DOHH2 (cell line): ENCODE results near the gene HSD17B12.

Experiments used
- H3F3A ChIP-seq: fragments of 200-600 bp; sonication (generic), shearing (Covaris generic); 2 replicates; pipeline ENCODE4 v1.6.0; 2016; ENCODE audit warnings: antibody characterized with exemption, mild to moderate bottlenecking; ENCODE audit not compliant: control insufficient read depth, insufficient read depth
- H3K27ac ChIP-seq: fragments of 200-600 bp; sonication (generic); 2 replicates; pipeline ENCODE4 v1.5.1; 2014; ENCODE audit warnings: low read depth, mild to moderate bottlenecking, low read length, moderate library complexity
- H3K27me3 ChIP-seq: fragments of 200-600 bp; sonication (generic); 2 replicates; pipeline ENCODE4 v1.6.1; 2014; ENCODE audit warnings: mild to moderate bottlenecking, low read length, mixed read lengths; ENCODE audit not compliant: control insufficient read depth
- H3K36me3 ChIP-seq: fragments of 200-600 bp; sonication (generic); 2 replicates; pipeline ENCODE4 v1.6.1; 2014; ENCODE audit warnings: mild to moderate bottlenecking, low read length, moderate library complexity, mixed read lengths; ENCODE audit not compliant: control insufficient read depth
- H3K4me1 ChIP-seq: fragments of 200-600 bp; sonication (generic); 2 replicates; pipeline ENCODE4 v1.6.1; 2014; ENCODE audit warnings: mild to moderate bottlenecking, low read length, mixed read lengths; ENCODE audit not compliant: control insufficient read depth
- H3K4me2 ChIP-seq: fragments of 200-600 bp; sonication (generic); 2 replicates; pipeline ENCODE4 v1.6.0; 2014; ENCODE audit warnings: mild to moderate bottlenecking, low read length, moderate library complexity
- H3K4me3 ChIP-seq: fragments of 200-600 bp; sonication (generic); 2 replicates; pipeline ENCODE4 v1.5.1; 2014; ENCODE audit warnings: mild to moderate bottlenecking, low read length, mixed read lengths
- H3K79me2 ChIP-seq: fragments of 200-600 bp; sonication (generic); 2 replicates; pipeline ENCODE4 v1.6.1; 2014; ENCODE audit warnings: mild to moderate bottlenecking, low read length, mixed read lengths; ENCODE audit not compliant: control insufficient read depth
- H3K9me2 ChIP-seq: fragments of 200-600 bp; sonication (generic); replicated peaks from 2 replicates; pipeline ENCODE4 v1.6.1; 2014; ENCODE audit warnings: mild to moderate bottlenecking, low read length, mixed read lengths; ENCODE audit not compliant: control insufficient read depth
- H3K9me3 ChIP-seq: fragments of 200-600 bp; sonication (generic); 2 replicates; pipeline ENCODE4 v1.6.1; 2014; ENCODE audit warnings: antibody characterized with exemption, low read length, mixed read lengths; ENCODE audit not compliant: control insufficient read depth, insufficient read depth
- H4K20me1 ChIP-seq: fragments of 200-600 bp; sonication (generic); 2 replicates; pipeline ENCODE4 v1.6.0; 2014; ENCODE audit warnings: low read depth, mild to moderate bottlenecking, antibody characterized with exemption, low read length, moderate library complexity; ENCODE audit not compliant: control insufficient read depth, insufficient read depth
- CTCF ChIP-seq: fragments of 200-600 bp; sonication (generic); IDR thresholded peaks from one replicate; pipeline ENCODE4 v1.5.1; 2014; ENCODE audit warnings: antibody characterized with exemption, mild to moderate bottlenecking, low read depth, low read length; ENCODE audit not compliant: poor library complexity, severe bottlenecking
- EZH2phosphoT487 ChIP-seq: fragments of 200-600 bp; sonication (generic); IDR thresholded peaks from 2 replicates; pipeline ENCODE4 v1.6.1; 2017; ENCODE audit warnings: borderline replicate concordance, mild to moderate bottlenecking, antibody characterized with exemption, low read length, moderate library complexity, mixed read lengths

Gene HSD17B12

GRCh38 chr11:43899094-43899493 is 218.6 kb downstream of the HSD17B12 start:
- H3K27me3 ChIP-seq, result no peaks in the 10 kb centered on the region
- H3K4me2 ChIP-seq, result no peak overlapping the region
- TF ChIP-seq CTCF (no peak), EZH2phosphoT487 (no peak)
- H3K9me3 ChIP-seq, result no peaks in the 10 kb centered on the region
- H3K36me3 ChIP-seq, result peaks cover 16% of the 10 kb centered on the region; the same call in 1 of the 2 replicates
- no peak overlapping the region for H3K27ac ChIP-seq
- no peaks in the 10 kb centered on the region for H3F3A ChIP-seq
- no peaks in the 10 kb centered on the region for H4K20me1 ChIP-seq
- H3K4me3 ChIP-seq, result no peak overlapping the region
- no peaks in the 10 kb centered on the region for H3K4me1 ChIP-seq
- no peaks in the 10 kb centered on the region for H3K79me2 ChIP-seq
- H3K9me2 ChIP-seq, result no peaks in the 10 kb centered on the region

GRCh38 chr11:43901551-43901950 is 221.0 kb downstream of the HSD17B12 start:
- no peak overlapping the region for H3K27ac ChIP-seq
- peaks cover 21% of the 10 kb centered on the region for H3K36me3 ChIP-seq
- H3K9me2 ChIP-seq, result no peaks in the 10 kb centered on the region
- no peaks in the 10 kb centered on the region for H4K20me1 ChIP-seq
- no peaks in the 10 kb centered on the region for H3K79me2 ChIP-seq
- H3F3A ChIP-seq, result no peaks in the 10 kb centered on the region
- H3K27me3 ChIP-seq, result no peaks in the 10 kb centered on the region
- H3K4me2 ChIP-seq, result no peak overlapping the region
- no peaks in the 10 kb centered on the region for H3K9me3 ChIP-seq
- no peak for TF ChIP-seq EZH2phosphoT487
- no peak for TF ChIP-seq CTCF
- H3K4me1 ChIP-seq, result no peaks in the 10 kb centered on the region
- H3K4me3 ChIP-seq, result no peak overlapping the region

- H3K27me3 ChIP-seq, result no peaks in the 10 kb centered on the region
- peaks cover 4% of the 10 kb centered on the region; the same call in 1 of the 2 replicates for H3K4me1 ChIP-seq
- H4K20me1 ChIP-seq, result no peaks in the 10 kb centered on the region
- no peak for TF ChIP-seq EZH2phosphoT487
- TF ChIP-seq CTCF, result no peak
- no peaks in the 10 kb centered on the region for H3F3A ChIP-seq
- H3K9me2 ChIP-seq, result no peaks in the 10 kb centered on the region
- no peak overlapping the region for H3K4me3 ChIP-seq
- peaks cover 12% of the 10 kb centered on the region for H3K36me3 ChIP-seq
- no peak overlapping the region for H3K4me2 ChIP-seq
- H3K9me3 ChIP-seq, result no peaks in the 10 kb centered on the region
- H3K79me2 ChIP-seq, result no peaks in the 10 kb centered on the region
- H3K27ac ChIP-seq, result no peak overlapping the region
Measured at GRCh38 chr11:43903078-43903477, 222.5 kb downstream of the HSD17B12 start.

- H3K4me2 ChIP-seq, result no peak overlapping the region
- H3K4me1 ChIP-seq, result peaks cover 4% of the 10 kb centered on the region; the same call in 1 of the 2 replicates
- H3K27me3 ChIP-seq, result no peaks in the 10 kb centered on the region
- H3K4me3 ChIP-seq, result no peak overlapping the region
- peaks cover 10% of the 10 kb centered on the region; the same call in 1 of the 2 replicates for H3K36me3 ChIP-seq
- TF ChIP-seq EZH2phosphoT487, result no peak
- no peak for TF ChIP-seq CTCF
- H4K20me1 ChIP-seq, result no peaks in the 10 kb centered on the region
- no peaks in the 10 kb centered on the region for H3K9me2 ChIP-seq
- H3K79me2 ChIP-seq, result no peaks in the 10 kb centered on the region
- no peaks in the 10 kb centered on the region for H3F3A ChIP-seq
- no peak overlapping the region for H3K27ac ChIP-seq
- no peaks in the 10 kb centered on the region for H3K9me3 ChIP-seq
Measured at GRCh38 chr11:43903969-43904368, 223.4 kb downstream of the HSD17B12 start.
